ENCODE data around the gene DMD.
"Not testable (repeated sequence)": the region's sequence is repeated elsewhere in the genome, so short reads cannot be mapped to it uniquely, and the experiment has no call there.

Gene DMD

GRCh38 chrX:31480696-31481095 is 1730.7 kb downstream of the DMD start:
- in situ Hi-C loops (cut with MboI; ENCODE audit: low sequenced_read_pairs, unreplicated experiment), result no loop called here
- no peak for TF ChIP-seq CTCF (IDR thresholded peaks at IDR 0.05; ENCODE audit: borderline replicate concordance, control extremely low read depth, extremely low read depth, insufficient read depth, missing control alignments)
- no peak for DNase-seq (ENCODE audit: low spot score)

DNA sequence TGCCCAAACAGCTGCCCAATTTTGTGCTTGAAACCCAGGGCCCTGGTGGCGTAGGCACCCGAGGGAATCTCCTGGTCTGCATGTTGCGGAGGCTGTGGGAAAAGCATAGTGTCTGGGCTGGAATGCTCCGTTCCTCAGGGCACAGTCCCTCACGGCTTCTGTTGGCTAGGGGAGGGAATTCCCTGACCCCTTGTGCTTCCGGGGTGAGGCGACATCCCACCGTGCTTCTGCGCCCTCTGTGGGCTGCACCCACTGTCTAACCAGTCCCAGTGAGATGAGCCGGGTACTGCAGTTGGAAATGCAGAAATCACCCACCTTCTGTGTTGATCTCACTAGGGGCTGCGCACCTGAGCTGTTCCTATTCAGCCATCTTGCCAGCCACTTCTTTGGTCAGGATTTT is 1740.1 kb downstream of the DMD start:
- TF ChIP-seq CTCF (IDR thresholded peaks at IDR 0.05; ENCODE audit: borderline replicate concordance, control extremely low read depth, extremely low read depth, insufficient read depth, missing control alignments), result no peak
- DNase-seq (ENCODE audit: low spot score), result no peak
- in situ Hi-C loops (cut with MboI; ENCODE audit: low sequenced_read_pairs, unreplicated experiment), result no loop called here

DNA sequence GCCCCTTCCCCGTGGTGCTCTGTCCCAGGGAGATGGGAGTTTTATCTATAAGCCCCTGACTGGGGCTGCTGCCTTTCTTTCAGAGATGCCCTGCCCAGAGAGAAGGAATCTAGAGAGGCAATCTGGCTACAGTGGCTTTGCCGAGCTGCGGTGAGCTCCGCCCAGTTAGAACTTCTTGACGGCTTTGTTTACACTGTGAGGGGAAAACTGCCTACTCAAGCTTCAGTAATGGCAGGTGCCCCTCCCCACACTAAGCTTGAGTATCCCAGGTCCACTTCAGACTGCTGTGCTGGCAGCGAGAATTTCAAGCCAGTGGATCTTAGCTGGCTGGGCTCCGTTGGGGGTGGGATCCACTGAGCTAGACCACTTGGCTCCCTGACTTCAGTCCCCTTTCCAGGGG is 1740.6 kb downstream of the DMD start:
- DNase-seq (ENCODE audit: low spot score); in situ Hi-C loops (cut with MboI; ENCODE audit: low sequenced_read_pairs, unreplicated experiment): not testable (repeated sequence)

DNA sequence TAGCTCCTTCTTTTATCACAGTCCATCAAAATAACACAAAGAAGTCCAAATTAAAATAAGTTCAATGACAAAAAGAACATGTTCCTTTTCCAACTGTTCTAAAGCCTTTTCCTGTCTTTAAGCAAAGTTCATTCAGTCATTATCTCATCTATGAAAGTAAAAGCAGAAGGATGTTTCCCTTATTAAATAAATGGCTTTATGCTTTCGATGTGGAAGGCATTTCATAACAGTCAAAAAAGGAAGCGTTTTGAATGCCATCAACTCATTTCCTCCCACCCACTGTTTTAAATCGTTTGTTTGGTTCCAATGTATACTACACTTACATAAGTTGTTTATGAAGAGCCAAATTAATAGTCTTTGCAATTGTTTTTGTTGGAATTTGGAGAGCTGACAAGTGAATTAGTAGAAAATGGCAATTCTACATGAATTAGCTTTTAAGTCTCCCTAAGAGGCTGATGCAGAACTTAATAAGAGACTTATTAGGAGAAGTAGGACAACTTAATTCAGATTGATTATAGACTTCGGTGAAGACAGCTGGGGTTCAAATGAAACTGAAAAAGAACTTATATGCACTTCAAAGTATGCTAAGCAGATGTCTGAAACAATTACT is 1746.9 kb downstream of the DMD start:
- TF ChIP-seq CTCF (IDR thresholded peaks at IDR 0.05; ENCODE audit: borderline replicate concordance, control extremely low read depth, extremely low read depth, insufficient read depth, missing control alignments), result no peak
- in situ Hi-C loops (cut with MboI; ENCODE audit: low sequenced_read_pairs, unreplicated experiment), result no loop called here
- no peak for DNase-seq (ENCODE audit: low spot score)

- TF ChIP-seq CTCF (IDR thresholded peaks at IDR 0.05; ENCODE audit: borderline replicate concordance, control extremely low read depth, extremely low read depth, insufficient read depth, missing control alignments), result no peak
- in situ Hi-C loops (cut with MboI; ENCODE audit: low sequenced_read_pairs, unreplicated experiment), result no loop called here
These were observed 1750.1 kb downstream of the DMD start for GRCh38 chrX:31461266-31461665.

DNA sequence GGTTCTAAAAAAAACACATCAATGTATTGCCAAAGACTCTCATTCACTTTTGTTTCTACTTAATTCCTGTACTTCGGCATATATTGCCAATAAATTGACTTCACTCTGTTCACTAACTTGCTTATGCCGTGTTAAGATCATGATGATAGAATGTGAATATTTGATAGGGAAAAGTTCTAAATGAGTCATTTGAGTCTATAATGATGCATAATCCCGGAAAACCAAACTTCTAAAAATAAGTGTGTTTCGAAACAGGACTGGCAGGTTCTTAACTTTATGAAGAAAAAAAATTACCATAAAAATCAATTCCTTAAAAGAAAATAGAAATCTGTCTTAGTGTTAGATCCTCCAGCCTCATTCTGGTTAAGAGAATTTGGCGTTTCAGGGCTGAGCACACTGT is 1752.0 kb downstream of the DMD start:
- no peak for DNase-seq (ENCODE audit: low spot score)
- no peak for TF ChIP-seq CTCF (IDR thresholded peaks at IDR 0.05; ENCODE audit: borderline replicate concordance, control extremely low read depth, extremely low read depth, insufficient read depth, missing control alignments)
- in situ Hi-C loops (cut with MboI; ENCODE audit: low sequenced_read_pairs, unreplicated experiment), result no loop called here

More at GRCh38 chrX:31461266-31461665, 1750.1 kb downstream of the DMD start:
- DNase-seq (ENCODE audit: low spot score), result no peak

- in situ Hi-C loops (cut with MboI; ENCODE audit: low sequenced_read_pairs, unreplicated experiment), result no loop called here
- DNase-seq (ENCODE audit: low spot score), result no peak
- no peak for TF ChIP-seq CTCF (IDR thresholded peaks at IDR 0.05; ENCODE audit: borderline replicate concordance, control extremely low read depth, extremely low read depth, insufficient read depth, missing control alignments)
These were observed 1761.4 kb downstream of the DMD start for GRCh38 chrX:31449965-31450364.

All from GM13976 (cell line).